HG03442 (cell line): ENCODE measurements around the gene CLDN9.

Experiments used
- ATAC-seq: cut with Tn5 transposase; IDR thresholded peaks from one replicate; pipeline ENCODE4 v1.9.1; 2021; ENCODE audit warnings: mild to moderate bottlenecking, moderate library complexity; ENCODE audit not compliant: unreplicated experiment

Gene CLDN9

GRCh38 chr16:3017794-3018506 lies 5.2 kb downstream of the CLDN9 start, which contains the start of gene CLDN6:
CLDN6 (minus strand) TSS chr16:3018183; CDS start chr16:3016021, 2,162 bp downstream.
- ATAC-seq, result no peak

GRCh38 chr16:3019594-3020246 lies 7.0 kb downstream of the CLDN9 start:
- ATAC-seq, result no peak

GRCh38 chr16:3020247-3020603 lies 7.5 kb downstream of the CLDN9 start, which contains the start of gene TNFRSF12A:
TNFRSF12A (plus strand) TSS chr16:3020368; CDS start chr16:3020398, 30 bp downstream.
- no peak for ATAC-seq

GRCh38 chr16:3020604-3021448 lies 8.1 kb downstream of the CLDN9 start:
- ATAC-seq, result no peak

GRCh38 chr16:3021449-3022207 lies 8.9 kb downstream of the CLDN9 start:
- ATAC-seq, result no peak

- no peak for ATAC-seq
These were observed 9.5 kb downstream of the CLDN9 start for GRCh38 chr16:3022208-3022683.

- no peak for ATAC-seq
These were observed 10.1 kb downstream of the CLDN9 start for GRCh38 chr16:3022684-3023414.

GRCh38 chr16:3023415-3023668 lies 10.6 kb downstream of the CLDN9 start:
- ATAC-seq, result no peak

- peak; percentile 66 for ATAC-seq
These were observed 11.2 kb downstream of the CLDN9 start, which contains the start of the genes HCFC1R1 and THOC6 for GRCh38 chr16:3023669-3024478. HCFC1R1 (minus strand) TSS chr16:3023942; CDS start chr16:3023941, 1 bp downstream. THOC6 (plus strand) TSS chr16:3024035; CDS start chr16:3024327, 292 bp downstream.

GRCh38 chr16:3025032-3026002 lies 12.6 kb downstream of the CLDN9 start:
- ATAC-seq, result no peak

- ATAC-seq, result no peak
These were observed 13.3 kb downstream of the CLDN9 start for GRCh38 chr16:3026003-3026378.

GRCh38 chr16:3026609-3027488 lies 14.1 kb downstream of the CLDN9 start:
- no peak for ATAC-seq

- no peak for ATAC-seq
These were observed 14.7 kb downstream of the CLDN9 start for GRCh38 chr16:3027489-3027795.

- ATAC-seq, result no peak
These were observed 15.4 kb downstream of the CLDN9 start for GRCh38 chr16:3027983-3028715.

- ATAC-seq, result no peak
These were observed 16.1 kb downstream of the CLDN9 start for GRCh38 chr16:3028716-3029319.
